ENCODE measurements around the gene TMEM239.

- no peak for TF ChIP-seq POLR2A (IDR thresholded peaks at IDR 0.05; ENCODE audit: low read length)
- no peak for TF ChIP-seq GATA1 (IDR thresholded peaks at IDR 0.05; ENCODE audit: low read depth, low read length)
Observed at GRCh38 chr20:2851086-2851485, 34.9 kb downstream of the TMEM239 start.
